GM12874 (cell line): ENCODE measurements around the gene ADARB2.

ENCODE experiments used
- TF ChIP-seq, protein P1 (sequence below): IDR thresholded peaks from 2 replicates; pipeline ENCODE4 v1.5.1; 2011; ENCODE audit warnings: low read depth, mild to moderate bottlenecking, control low read depth, low read length, moderate library complexity; ENCODE audit not compliant: insufficient read depth

Gene ADARB2

DNA sequence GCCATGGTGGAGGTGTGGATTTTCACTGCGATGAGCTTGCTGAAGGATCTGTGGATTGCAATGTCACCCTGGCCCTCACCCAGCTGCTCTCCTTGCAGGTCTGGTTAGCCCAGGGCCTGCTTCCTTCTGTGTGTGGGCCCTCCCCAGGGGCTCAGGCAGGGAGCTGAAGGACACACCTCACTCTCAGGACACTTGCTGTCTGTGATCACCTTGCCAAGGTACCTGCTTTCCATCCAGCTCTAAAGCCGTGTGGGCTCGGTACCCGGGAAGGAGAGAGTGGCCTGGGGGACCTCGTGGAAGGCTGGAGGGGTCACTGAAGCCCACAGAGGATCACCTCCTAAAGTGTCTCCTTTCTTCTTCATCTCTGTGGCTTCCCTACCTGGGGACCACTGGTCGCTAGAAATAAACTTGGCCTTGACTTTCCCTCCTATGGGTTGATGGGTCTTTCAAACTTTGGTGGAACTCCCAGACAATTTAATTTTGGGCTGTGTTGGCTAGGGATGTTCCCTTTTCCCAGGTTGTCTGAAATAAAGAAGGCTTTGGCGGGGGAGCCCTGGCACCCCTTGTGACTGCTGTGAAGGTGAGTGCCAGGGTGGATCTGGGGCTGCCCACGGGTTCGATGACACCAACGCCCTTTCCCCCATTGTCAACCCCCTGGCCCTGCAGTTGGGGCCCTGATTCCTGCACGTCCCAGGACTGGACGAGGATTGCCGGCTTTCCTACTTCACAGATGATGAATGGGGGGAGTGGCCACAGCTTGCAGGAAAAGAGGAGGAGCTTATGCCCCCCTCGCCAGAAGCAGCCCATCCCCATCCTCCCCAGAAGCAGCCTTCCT is 331.0 kb downstream of the ADARB2 start:
- TF ChIP-seq, protein P1, sequence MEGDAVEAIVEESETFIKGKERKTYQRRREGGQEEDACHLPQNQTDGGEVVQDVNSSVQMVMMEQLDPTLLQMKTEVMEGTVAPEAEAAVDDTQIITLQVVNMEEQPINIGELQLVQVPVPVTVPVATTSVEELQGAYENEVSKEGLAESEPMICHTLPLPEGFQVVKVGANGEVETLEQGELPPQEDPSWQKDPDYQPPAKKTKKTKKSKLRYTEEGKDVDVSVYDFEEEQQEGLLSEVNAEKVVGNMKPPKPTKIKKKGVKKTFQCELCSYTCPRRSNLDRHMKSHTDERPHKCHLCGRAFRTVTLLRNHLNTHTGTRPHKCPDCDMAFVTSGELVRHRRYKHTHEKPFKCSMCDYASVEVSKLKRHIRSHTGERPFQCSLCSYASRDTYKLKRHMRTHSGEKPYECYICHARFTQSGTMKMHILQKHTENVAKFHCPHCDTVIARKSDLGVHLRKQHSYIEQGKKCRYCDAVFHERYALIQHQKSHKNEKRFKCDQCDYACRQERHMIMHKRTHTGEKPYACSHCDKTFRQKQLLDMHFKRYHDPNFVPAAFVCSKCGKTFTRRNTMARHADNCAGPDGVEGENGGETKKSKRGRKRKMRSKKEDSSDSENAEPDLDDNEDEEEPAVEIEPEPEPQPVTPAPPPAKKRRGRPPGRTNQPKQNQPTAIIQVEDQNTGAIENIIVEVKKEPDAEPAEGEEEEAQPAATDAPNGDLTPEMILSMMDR: no peak

DNA sequence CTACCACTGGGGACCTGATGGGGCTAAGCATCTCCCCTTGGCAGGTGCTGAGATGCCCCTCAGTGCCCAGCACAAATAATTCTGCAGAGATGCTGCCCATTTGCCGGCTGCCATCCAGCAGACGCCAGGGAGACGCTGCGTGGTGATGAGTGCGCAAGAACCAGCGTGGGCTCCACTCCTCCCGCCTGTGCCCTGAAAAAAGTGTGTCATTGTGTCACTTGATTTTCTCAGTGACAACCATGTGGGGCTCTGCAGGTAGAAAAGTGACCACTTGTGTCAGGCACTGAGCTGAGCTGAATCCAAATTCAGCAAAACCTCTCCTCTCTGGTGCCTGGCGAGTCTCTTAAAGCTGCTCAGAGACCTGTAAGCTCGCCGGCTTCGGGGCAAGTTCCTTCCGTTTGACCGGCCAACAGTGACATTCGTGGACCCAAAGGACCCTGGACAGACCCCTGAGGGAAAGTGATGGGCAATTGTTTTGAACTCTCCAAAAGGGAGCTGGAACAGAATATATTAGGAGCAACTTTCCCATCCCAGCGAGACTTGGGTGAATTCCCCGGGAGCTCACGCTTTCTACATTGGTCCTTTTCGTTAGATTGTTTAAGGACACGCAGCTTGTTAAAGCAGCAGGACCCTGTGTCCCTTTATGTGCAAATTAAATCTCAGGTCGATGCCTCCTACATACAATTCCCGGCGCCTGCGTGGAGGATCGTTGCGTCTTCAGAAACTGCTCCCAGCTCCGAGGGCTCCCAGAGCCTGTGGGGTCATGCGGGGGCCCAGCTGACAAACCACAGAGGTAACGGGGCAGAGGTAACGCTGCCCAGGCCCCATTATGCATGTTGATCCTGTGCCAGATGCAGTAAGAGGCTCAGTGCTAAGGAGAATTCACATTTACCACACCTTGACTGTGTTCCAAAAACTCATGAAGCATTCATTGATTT is 332.7 kb downstream of the ADARB2 start:
- TF ChIP-seq, protein P1: no peak

DNA sequence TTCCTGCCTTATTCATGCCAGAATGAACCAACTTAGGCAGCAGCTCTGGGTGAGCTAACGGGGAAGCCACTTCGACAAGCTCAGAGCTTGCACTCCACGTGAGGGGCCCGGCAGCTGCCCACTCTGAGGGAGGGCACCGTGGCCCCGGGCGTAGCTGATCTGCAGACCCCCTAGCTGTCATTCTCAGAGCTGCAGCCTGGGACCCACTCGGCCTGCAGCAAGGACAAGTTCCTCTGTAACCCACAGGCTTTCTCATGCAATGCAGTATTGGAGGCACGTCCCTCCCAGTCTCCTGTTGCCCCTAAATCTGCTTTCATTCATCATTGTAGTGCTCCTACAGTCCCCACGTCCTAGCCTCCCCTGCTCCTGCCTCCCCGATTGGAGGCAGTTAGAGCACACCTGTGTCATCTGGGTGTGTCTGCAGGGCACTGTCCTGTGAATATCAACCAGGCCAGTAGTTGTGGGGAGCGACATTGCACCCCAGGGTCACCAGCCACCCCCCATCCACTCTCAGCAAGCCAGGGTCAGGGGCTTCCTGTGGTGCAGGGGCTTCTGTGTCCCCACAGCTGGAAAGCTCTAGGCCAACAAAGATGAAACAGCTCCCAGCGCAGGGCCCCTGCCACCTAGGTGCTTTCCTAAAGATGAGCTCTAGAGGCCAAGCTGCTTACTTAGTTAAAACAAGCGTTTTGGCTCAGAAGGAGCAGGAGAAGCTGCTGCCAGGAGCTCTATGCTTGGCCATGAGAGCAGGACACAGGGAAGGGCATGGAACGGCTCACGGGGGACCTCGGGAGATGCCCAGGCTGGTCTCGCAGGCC is 333.6 kb downstream of the ADARB2 start:
- TF ChIP-seq, protein P1: peak; percentile 12; the same call in 1 of the 2 replicates

DNA sequence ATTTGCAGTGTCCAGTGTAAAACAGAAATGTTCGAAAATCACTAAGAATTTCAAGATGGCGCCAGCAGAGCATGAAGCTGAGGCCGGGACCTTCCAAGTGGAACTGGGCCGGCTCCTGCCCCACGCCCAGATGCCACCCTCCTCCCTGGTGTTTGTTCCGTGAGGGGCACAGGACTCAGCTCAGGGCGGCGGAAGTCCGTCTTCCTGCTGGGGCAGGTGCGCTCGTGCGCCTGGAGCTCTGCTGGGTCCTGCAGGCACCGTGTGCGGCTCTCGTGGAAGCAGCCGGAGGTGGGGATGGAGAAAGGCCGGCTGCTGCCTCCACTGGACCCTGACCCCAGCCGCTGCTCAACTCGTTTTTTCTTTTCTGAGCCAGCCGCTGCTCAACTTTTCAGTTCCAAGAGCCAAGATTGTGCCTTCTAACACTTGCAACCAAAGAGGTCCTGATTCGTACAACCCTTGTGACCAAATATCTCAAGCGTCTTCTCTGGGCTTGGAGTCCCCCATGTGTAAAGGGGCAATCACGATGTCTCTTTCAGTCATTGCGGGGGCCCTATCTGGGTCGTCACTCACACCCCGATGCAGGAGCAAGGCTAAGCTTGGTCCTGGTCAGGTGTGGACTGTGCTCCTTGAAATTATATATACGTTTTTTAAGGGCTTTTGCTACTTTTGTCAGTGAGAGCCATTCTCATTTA is 334.4 kb downstream of the ADARB2 start:
- TF ChIP-seq, protein P1: no peak

DNA sequence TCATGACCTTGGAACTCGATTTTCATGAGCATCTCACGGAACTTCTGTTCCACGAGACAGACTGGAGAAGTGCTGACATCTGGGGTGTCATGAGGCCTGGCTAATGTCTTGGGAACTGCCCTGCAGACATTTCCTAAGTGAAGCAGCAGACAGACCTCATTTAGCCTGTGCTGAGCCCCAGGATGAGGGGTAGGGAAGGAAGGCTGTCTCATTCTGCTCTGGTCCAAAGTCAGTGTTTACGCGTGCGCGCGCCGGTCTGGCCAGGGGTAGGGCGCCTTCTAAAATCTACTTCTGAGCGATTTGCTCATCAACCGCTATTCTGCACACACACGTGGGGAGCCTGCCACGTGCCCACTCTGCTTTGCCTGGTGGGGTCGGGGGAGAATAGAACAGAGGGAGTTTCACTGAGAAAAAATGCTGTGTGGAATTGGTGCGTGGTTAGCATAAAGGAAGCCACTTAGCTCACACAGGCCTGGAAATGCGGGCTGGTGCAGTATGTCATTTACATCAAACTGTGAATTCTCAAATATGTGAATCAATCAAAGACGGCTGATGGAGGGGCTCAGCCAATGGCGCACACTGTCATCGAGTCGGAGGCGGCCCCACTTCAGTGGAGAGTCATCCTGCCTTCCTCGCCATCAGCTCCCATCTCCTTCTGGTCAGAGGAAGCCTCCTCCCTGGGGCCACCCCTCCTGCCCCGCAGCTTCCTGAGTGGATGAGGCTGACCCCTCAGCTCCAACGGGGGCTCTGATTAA is 335.1 kb downstream of the ADARB2 start:
- TF ChIP-seq, protein P1: no peak
